ENCODE results near the gene ACSL1. TPM values are rescaled to one million over a fixed set of nuclear protein-coding genes. Genes with fewer than 3 reads are reported as not detected.

ACSL1 gene
- total and polyA plus RNA-seq, 9 of the 15 experiments (the other 6 are each of a cell fraction or from before 2014, with no cell fraction given): 6.7 to 24.1 (median 15.0) TPM

GRCh38 chr4:184733654-184734524 lies 91.9 kb downstream of the ACSL1 start, which contains the start of gene CENPU (continued):
- TF ChIP-seq BCLAF1 (IDR thresholded peaks at IDR 0.05; ENCODE audit: borderline replicate concordance in 1 of 2, control insufficient read depth in 1 of 2, low read depth in 2 of 2, low read length in 1 of 2) (peak in 1 of 2 experiments; percentile 31; a peak in 1 of 4 replicates), HDAC1 (IDR thresholded peaks at IDR 0.05) (peak in 1 of 2 experiments; percentile 90; a peak in 2 of 4 replicates), AFF4 (CRISPR knock-in tag; IDR thresholded peaks at IDR 0.05) (peak; percentile 79; the same call in 1 of the 2 replicates), CEBPG (CRISPR knock-in tag; IDR thresholded peaks at IDR 0.05) (peak; percentile 16; the same call in 1 of the 2 replicates), CEBPG (tag; conservative IDR thresholded peaks at IDR 0.05 in 1 of 2, IDR thresholded peaks at IDR 0.05 in 1 of 2) (no peak; a peak in 1 of 4 replicates), SREBF1 (IDR thresholded peaks at IDR 0.05; ENCODE audit: borderline replicate concordance, low read depth, low read length) (no peak), CCAR2 (IDR thresholded peaks at IDR 0.05; ENCODE audit: low read depth, low read length) (no peak), ZNF175 (CRISPR knock-in tag; IDR thresholded peaks at IDR 0.05; ENCODE audit: low read depth) (no peak; the same call in 1 of the 2 replicates), PHF20 (IDR thresholded peaks at IDR 0.05; ENCODE audit: partially characterized antibody) (peak; percentile 46), ZNF41 (CRISPR knock-in tag; conservative IDR thresholded peaks at IDR 0.05) (no peak), ZNF655 (CRISPR knock-in tag; IDR thresholded peaks at IDR 0.05) (no peak), MXD1 (CRISPR knock-in tag; IDR thresholded peaks at IDR 0.05; ENCODE audit: borderline replicate concordance, poor library complexity, severe bottlenecking) (no peak), ZNF239 (CRISPR knock-in tag; IDR thresholded peaks at IDR 0.05) (no peak), ZNF212 (CRISPR knock-in tag; IDR thresholded peaks at IDR 0.05) (no peak), NCOR1 (IDR thresholded peaks at IDR 0.05) (peak; percentile 44; the same call in 1 of the 2 replicates), ARID2 (IDR thresholded peaks at IDR 0.05) (no peak), ZBTB7A (IDR thresholded peaks at IDR 0.05; ENCODE audit: borderline replicate concordance, control insufficient read depth, low read depth, low read length) (peak; percentile 98), ZNF785 (CRISPR knock-in tag; IDR thresholded peaks at IDR 0.05) (no peak)

Data from K562 (cell line).